Measurements from ENCODE around the gene ARL6IP5. TPM values are rescaled to one million over a fixed set of nuclear protein-coding genes. Genes with fewer than 3 reads are reported as not detected.

ARL6IP5 gene
- total RNA-seq, 1 experiment from 2014 or later = 30.0 TPM

GRCh38 chr3:69080233-69080920 lies 4.4 kb upstream of the ARL6IP5 start, which contains the start of gene UBA3:
Gene UBA3 (minus strand): TSS chr3:69080365. CDS start chr3:69080353, 12 bp downstream.
- peak; percentile 85 for ATAC-seq
- Histone ChIP-seq H3K4me1 (ENCODE audit: control insufficient read depth in 1 of 2, insufficient read depth in 2 of 2, low read length in 2 of 2) (peaks cover 22 to 45% of the 10 kb centered on the region in 2 experiments), H4K20me1 (ENCODE audit: insufficient read depth) (no peaks in the 10 kb centered on the region), H3K9ac (ENCODE audit: low read length) (peak within 1 kb of the TSS; percentile 85), H2AFZ (ENCODE audit: low read depth, low read length, poor library complexity, severe bottlenecking) (peak within 1 kb of the TSS; percentile 98), H3K27me3 (ENCODE audit: insufficient read depth, low read length) (no peaks in the 10 kb centered on the region), H3K79me2 (ENCODE audit: insufficient read depth, low read length) (peaks cover 41% of the 10 kb centered on the region), H3K9me2 (ENCODE audit: insufficient read depth) (no peaks in the 10 kb centered on the region), H3K4me2 (ENCODE audit: low read length) (peak within 1 kb of the TSS; percentile 95), H3K36me3 (ENCODE audit: control insufficient read depth in 1 of 2, insufficient read depth in 2 of 2, low read length in 2 of 2) (no peaks in the 10 kb centered on the region), H3K4me3 (replicated peaks in 1 of 2; ENCODE audit: low read depth in 1 of 2, low read length in 2 of 2) (peak within 1 kb of the TSS; percentile 67 to 78), H3K27ac (ENCODE audit: low read depth, low read length) (peak within 1 kb of the TSS; percentile 60; the same call in 1 of the 2 replicates), H3K9me3 (ENCODE audit: control insufficient read depth in 1 of 2, insufficient read depth in 1 of 2, low read depth in 1 of 2, low read length in 2 of 2) (no peaks in the 10 kb centered on the region)
- TF ChIP-seq ZFX (IDR thresholded peaks at IDR 0.05) (peak; percentile 35; the same call in 1 of the 2 replicates), POLR2A (IDR thresholded peaks at IDR 0.05; ENCODE audit: borderline replicate concordance, extremely low read depth, insufficient read depth, insufficient read length) (no peak), CBX3 (IDR thresholded peaks at IDR 0.05; ENCODE audit: low read depth) (no peak), EGR1 (IDR thresholded peaks at IDR 0.05; ENCODE audit: low read depth) (0 out of 2 replicates have a peak, but pooled peaks have one; percentile 35), JUND (IDR thresholded peaks at IDR 0.05) (no peak), REST (IDR thresholded peaks at IDR 0.05; ENCODE audit: low read depth) (no peak), CTCF (IDR thresholded peaks at IDR 0.05 in 2 of 3, conservative IDR thresholded peaks at IDR 0.05 in 1 of 3; ENCODE audit: borderline replicate concordance in 1 of 3, insufficient read depth in 1 of 3, low read depth in 2 of 3, low read length in 2 of 3) (no peak), SIN3A (IDR thresholded peaks at IDR 0.05; ENCODE audit: low read depth) (peak; percentile 49; the same call in 1 of the 2 replicates), ATF3 (IDR thresholded peaks at IDR 0.05) (no peak), ZNF274 (IDR thresholded peaks at IDR 0.05; ENCODE audit: low read depth, low read length) (no peak), CEBPB (IDR thresholded peaks at IDR 0.05; ENCODE audit: low read depth) (no peak), MAX (IDR thresholded peaks at IDR 0.05) (peak; percentile 60), SRF (IDR thresholded peaks at IDR 0.05; ENCODE audit: low read depth) (no peak), EZH2 (IDR thresholded peaks at IDR 0.05) (no peak), RAD21 (IDR thresholded peaks at IDR 0.05; ENCODE audit: low read depth) (no peak), YY1 (IDR thresholded peaks at IDR 0.05; ENCODE audit: extremely low read depth, insufficient replicate concordance, low read depth, low read length) (peak; percentile 98), POLR2AphosphoS5 (IDR thresholded peaks at IDR 0.05; ENCODE audit: low read depth, low read length) (peak; percentile 79), TCF7L2 (IDR thresholded peaks at IDR 0.05; ENCODE audit: borderline replicate concordance, extremely low read depth, insufficient read depth, insufficient read length) (no peak), EZH2phosphoT487 (IDR thresholded peaks at IDR 0.05; ENCODE audit: borderline replicate concordance) (no peak), SP1 (IDR thresholded peaks at IDR 0.05; ENCODE audit: low read depth) (peak; percentile 30), ELF1 (IDR thresholded peaks at IDR 0.05; ENCODE audit: borderline replicate concordance, low read depth) (no peak)
- ChIA-PET CTCF (no interaction called here), RAD21 (ENCODE audit: low non-redundant PET in 1 of 2, low total read pairs in 2 of 2, uncharacterized antibody in 2 of 2, unreplicated experiment in 2 of 2) (no interaction called here), POLR2A (no interaction called here)
- DNase-seq (ENCODE audit: low read depth, low spot score) = peak; percentile 56
- intact Hi-C loops (cut with micrococcal nuclease) = loop anchor here (1.0 to 2.0 kb wide), 2 partner anchors 28 to 68 kb away; partner anchors contain the start of genes EOGT and TMF1
- BruUV-seq (replicated peaks) = no TSS peak

Measured in HCT116 (cell line).